ENCODE data around the gene SIK1.
"Not testable (repeated sequence)": the region's sequence is repeated elsewhere in the genome, so short reads cannot be mapped to it uniquely, and the experiment has no call there.

Gene SIK1

GRCh38 chr21:43383351-43383750 lies 43.6 kb downstream of the SIK1 start:
- DNase-seq, result not testable (repeated sequence)

- DNase-seq, result not testable (repeated sequence)
Measured at GRCh38 chr21:43382902-43383301, 44.0 kb downstream of the SIK1 start.

GRCh38 chr21:43380852-43381533 lies 45.9 kb downstream of the SIK1 start:
- DNase-seq, result not testable (repeated sequence)

DNA sequence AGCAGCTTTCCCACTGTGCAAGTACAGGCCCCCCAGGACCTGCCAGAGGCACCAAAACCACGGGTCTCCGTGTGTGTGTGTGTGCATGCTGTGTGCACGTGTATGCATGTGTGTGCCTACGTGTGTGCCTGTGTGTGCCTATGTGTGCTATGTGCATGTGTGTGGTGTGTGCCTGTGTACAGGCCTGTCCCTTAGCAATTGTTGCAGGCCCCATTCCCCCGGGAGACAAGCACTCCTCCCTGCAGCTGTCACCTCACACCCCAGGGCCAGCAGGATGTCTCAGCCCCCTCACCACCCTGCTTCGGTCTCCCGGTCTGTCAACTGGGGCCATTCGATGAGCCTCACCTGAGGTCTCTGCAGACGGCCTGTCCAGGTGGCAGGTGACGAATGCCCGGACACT lies 46.6 kb downstream of the SIK1 start:
- DNase-seq, result not testable (repeated sequence)

DNA sequence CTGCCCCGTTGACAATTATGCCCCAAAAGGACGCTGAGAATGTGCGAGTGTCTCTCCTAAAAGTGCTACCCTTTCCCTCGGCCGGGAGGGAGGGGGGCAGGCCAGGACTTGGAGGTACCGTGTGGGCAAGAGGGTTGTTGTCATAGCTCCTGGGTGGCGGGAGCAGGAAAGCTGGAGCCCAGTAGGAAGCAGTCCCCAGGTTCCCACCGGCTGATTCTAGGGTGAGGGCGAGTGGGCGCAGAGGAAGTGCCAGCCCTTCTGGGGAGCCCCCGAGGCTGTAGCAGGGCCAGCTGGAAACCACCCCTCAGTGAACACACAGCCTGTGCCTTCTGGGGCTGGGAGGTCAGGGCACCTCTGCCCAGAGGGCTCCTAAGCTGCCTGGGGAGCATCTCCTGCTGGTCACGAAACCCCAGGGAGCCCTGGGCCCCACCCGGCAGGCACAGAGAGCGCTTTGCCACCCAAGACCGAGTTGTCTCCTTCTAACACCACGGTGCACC lies 47.3 kb downstream of the SIK1 start:
- not testable (repeated sequence) for DNase-seq

DNA sequence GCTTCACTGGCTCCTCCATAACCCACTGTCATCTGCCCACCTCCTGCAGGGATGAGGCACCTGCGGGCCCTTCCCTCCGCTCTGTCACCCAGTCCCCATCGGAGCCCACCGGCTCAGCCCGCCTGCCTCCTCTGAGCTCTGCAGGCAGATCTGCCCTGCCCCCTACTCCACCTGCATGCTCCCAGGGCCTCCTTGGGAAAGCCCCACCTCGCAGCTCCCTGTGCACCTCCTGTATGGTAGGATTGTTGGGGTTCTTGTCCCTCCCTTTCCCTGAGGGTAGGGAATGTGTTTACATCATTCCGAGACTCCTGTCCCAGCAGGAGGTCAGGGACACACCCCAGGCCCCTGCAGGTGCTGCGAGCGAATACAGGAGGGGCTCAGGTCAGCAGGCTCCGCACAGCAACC lies 50.5 kb downstream of the SIK1 start:
- no peak for DNase-seq

GRCh38 chr21:43375837-43376477 lies 51.0 kb downstream of the SIK1 start:
- DNase-seq, result no peak

- DNase-seq, result no peak
Measured at GRCh38 chr21:43375006-43375836, 51.7 kb downstream of the SIK1 start.

- no peak for DNase-seq
Measured at GRCh38 chr21:43374228-43374885, 52.6 kb downstream of the SIK1 start.

DNA sequence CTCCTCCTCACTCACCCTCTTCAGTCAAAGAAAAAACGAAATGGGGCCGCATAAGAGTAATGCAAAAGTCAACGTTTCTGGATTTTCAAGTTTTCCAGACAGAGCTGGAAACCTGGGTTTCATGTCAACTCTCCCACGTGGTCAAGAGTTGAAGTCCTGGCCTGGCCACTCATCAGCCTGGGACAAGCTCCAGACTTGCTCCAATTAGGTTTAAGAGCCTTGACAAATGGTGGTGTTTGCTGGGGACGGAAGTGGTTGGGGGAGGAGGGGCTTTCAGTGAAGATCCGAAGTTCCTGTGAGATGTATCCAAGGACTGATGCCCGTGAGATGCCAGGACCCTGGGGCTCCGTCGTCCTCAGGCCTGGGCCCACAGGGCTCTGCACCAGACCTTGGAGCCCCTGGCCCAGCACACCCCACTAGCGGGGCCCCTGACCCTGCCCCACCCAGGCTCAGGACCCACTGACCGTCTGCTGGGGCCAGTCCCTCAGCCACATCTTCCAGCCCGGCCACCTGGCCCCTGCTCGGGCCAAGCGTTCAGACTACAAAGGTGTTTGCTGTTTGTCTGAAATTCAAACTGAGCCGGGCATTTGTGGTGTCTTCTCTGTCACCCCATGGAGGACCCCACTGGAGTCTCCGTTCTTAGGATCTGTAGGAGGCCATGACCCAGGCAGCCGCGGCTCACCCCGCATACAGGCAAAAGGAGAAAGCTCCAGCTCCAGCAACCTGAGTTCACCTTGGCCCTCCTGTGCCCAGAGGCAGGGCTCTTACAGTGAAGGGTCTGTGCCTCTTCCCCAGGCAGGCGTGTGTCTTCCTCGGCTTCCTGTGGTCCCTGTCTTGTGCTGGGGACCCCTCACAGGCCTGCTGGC lies 53.3 kb downstream of the SIK1 start:
- DNase-seq, result no peak

- no peak for DNase-seq
Measured at GRCh38 chr21:43372663-43373361, 54.1 kb downstream of the SIK1 start.

- no peak for DNase-seq
Measured at GRCh38 chr21:43371786-43372185, 55.1 kb downstream of the SIK1 start.

GRCh38 chr21:43370888-43371570 lies 55.9 kb downstream of the SIK1 start:
- DNase-seq, result no peak

DNA sequence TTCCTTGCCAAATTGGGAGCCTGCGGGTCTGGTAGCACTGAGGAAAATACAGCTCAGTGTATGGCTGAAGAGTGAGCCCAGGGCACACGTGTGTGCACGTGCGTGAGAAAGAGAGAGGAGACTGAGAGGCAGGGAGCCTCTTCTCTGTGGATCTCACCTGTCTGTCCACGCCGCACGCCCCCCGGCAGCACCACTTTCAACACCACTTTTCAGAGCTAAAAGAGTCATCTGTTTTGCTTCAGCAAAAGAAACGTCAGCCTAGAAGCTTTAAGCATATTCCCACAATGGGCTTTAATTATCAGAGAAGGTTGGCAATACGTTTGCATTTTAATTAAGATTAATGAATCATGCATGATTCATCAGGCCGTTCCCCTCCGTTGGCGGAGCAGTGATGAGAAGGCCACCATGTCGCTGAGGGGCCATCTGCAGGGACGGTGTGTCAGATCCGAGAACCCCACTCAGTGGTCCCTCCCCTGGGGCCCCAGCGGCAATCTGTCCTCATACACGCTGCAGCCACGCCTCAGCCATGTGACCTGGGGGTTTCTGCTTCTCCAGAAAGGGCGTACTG lies 56.8 kb downstream of the SIK1 start:
- DNase-seq, result no peak

DNA sequence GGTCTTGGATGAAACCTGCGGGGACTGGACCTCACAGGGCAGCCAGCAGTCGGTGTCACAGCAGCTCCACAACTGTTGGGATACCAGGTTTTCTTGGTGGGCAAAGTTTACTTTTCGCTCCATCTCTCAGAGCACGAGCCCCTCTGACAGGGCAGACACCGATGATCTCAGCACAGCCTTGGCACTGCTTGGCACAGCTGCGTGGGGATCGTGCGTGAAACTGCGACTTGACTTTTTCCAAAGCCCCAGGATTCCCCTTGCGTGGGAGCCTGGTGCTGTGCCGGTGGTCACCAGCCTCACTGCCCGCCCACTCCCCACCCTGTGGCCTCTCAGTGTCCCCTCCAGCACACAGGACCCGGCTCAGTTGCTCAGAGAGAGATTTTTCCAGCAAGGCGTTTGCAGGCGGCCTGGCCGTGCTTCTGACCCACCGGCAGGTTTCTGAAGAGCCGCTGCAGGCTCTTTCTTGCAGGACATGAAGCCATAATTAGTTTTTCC lies 57.3 kb downstream of the SIK1 start:
- DNase-seq, result no peak

DNA sequence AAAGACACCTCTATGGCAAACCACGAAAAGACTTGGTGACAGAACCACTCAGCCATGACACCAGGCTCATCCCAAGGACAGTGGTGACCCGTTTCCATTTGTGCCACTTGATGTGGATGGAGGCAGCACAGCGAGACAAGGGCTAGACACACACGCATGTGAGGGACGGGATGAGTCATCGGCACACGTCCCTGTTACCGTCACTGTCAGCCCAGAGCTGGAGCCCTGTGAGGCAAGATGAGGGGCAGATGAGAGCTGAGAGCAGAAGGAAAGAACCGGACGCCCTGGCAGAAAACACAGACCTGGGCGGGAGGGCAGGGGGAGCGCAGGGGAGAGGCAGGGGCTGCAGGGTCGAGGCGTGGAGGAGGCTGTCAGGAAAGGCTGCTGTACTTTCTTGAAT lies 57.8 kb downstream of the SIK1 start:
- DNase-seq, result no peak

DNA sequence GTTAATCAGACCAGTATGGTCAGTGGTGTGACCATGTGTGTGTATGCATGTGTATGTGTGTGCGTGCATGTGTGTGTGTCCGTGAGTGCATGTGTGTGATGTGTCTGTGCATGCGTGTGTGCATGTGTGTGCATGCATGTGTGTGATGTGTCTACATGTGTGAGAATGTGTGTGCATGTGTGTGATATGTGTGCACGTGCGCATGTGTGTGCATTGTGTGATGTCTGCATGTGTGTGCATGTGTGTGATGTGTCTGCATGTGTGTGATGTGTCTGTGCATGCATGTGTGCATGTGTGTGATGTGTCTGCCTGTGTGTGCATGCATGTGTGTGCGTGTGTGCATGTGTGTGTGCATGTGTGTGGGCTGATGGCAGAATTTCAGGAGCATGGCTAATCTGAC lies 58.2 kb downstream of the SIK1 start:
- DNase-seq, result no peak

DNA sequence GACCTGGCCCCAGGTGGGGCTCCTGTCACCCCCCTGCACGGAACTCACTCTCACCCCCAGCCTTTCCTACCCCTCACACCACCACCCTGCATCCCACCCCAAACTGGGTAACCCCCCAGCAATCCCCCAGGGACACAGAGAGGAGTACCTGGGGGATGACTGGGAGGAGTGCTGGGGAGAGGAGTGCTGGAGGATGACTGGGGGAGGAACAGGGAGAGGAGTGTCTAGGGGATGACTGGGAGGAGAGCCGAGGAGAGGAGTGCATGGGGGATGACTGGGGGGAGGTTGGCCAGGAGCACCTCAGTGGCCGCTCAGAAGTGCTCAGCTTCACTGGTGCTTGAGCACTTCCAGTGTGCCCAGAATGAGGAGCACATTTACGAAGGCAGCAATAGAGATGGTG lies 59.1 kb downstream of the SIK1 start:
- no peak for DNase-seq

DNA sequence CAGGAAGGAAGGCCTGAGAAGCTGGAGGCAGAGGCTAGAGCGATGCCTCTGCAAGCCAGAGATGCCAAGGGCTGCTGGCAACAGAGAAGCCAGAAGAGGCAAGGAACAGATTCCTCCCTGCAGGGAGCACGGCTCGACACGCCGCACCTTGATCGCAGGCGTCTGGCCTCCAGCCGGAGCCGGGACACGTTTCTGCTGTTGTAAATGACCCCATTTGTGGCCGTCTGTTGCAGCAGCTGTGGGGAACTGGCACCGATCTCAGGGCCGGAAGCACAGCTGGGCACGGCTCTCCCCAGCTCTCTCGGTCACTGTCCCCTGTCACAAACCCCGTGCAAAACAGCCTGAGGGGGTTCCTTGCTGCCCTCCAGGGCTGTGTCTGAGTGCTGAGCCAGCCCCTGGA lies 59.6 kb downstream of the SIK1 start:
- no peak for DNase-seq

- DNase-seq, result no peak
Measured at GRCh38 chr21:43366656-43367055, 60.3 kb downstream of the SIK1 start.
